A549 (cell line): ENCODE measurements around the gene KCNQ2. TPM values are rescaled to one million over a fixed set of nuclear protein-coding genes. Genes with fewer than 3 reads are reported as not detected.

Experiments used
- ATAC-seq, 2 experiments: fragments of 200-7000 bp in 1 of 2; fragments of >200 bp in 1 of 2; cut with Nextera tagmentation in 1 of 2; cut with Tn5 transposase in 1 of 2; 3 replicates each; pipeline versions ENCODE4 v1.8.0 to v1.9.1; 2018 to 2020; ENCODE audit warnings: mild to moderate bottlenecking in 1 of 2, moderate library complexity in 1 of 2
- CTCF ChIA-PET: fragments of 300-600 bp; sonication (Branson Sonifier 250); formaldehyde crosslinking; extraction: SDS; loops from one replicate; lab custom pipeline; 2021; ENCODE audit warnings: antibody characterized with exemption, inconsistent platforms; lab: Yijun Ruan, JAX
- POLR2A ChIA-PET: fragments of 350-600 bp; formaldehyde crosslinking; extraction: SDS; loops from one replicate; lab custom pipeline; 2021; ENCODE audit warnings: antibody characterized with exemption, inconsistent platforms; lab: Yijun Ruan, JAX
- DNase-seq, 2 experiments: peaks; one replicate each; pipeline versions ENCODE4 v3.0.0 to v3.0.0-alpha.2; 2011 to 2016; ENCODE audit warnings: low read depth in 1 of 2, low spot score in 1 of 2
- FAIRE-seq: peaks from 2 replicates; lab custom pipeline; 2011; peaks lifted over from hg19 to GRCh38; lab: Jason Lieb, UNC
- H3K27ac ChIP-seq, 2 experiments: fragments of >200 bp; sonication (Bioruptor Twin); formaldehyde crosslinking; 3 replicates each; pipeline ENCODE4 v1.5.1; 2016 to 2017
- H3K4me1 ChIP-seq: fragments of >200 bp; sonication (Bioruptor Twin); formaldehyde crosslinking; 3 replicates; pipeline ENCODE4 v1.6.1; 2016
- H3K4me2 ChIP-seq: fragments of >200 bp; sonication (Bioruptor Twin); formaldehyde crosslinking; 3 replicates; pipeline ENCODE4 v1.6.1; 2016
- H3K4me3 ChIP-seq: fragments of >200 bp; sonication (Bioruptor Twin); formaldehyde crosslinking; 3 replicates; pipeline ENCODE4 v1.5.1; 2016
- H3K9me3 ChIP-seq: fragments of >200 bp; sonication (Bioruptor Twin); formaldehyde crosslinking; 3 replicates; pipeline ENCODE4 v1.6.1; 2016
- CEBPB ChIP-seq, 2 experiments: fragments of >200 bp in 1 of 2; sonication (Bioruptor Twin) in 1 of 2; formaldehyde crosslinking in 1 of 2; IDR thresholded peaks; 2 replicates each; pipeline ENCODE4 v1.6.1; 2012 to 2016
- HOXA7 ChIP-seq: fragments of 250-450 bp; sonication (Bioruptor Pico); IDR thresholded peaks from 2 replicates; pipeline ENCODE4 v1.5.0; 2020; ENCODE audit warnings: mild to moderate bottlenecking, moderate library complexity
- HOXB13 ChIP-seq: fragments of 250-450 bp; sonication (Bioruptor Pico); IDR thresholded peaks from 2 replicates; pipeline ENCODE4 v1.5.0; 2020; ENCODE audit warnings: low read depth, mild to moderate bottlenecking, moderate library complexity
- HOXB5 ChIP-seq: fragments of 250-450 bp; sonication (Bioruptor Pico); IDR thresholded peaks from 2 replicates; pipeline ENCODE4 v1.5.0; 2020; ENCODE audit warnings: mild to moderate bottlenecking, moderate library complexity
- JUN ChIP-seq, 2 experiments: fragments of >200 bp; sonication (Bioruptor Twin); formaldehyde crosslinking; IDR thresholded peaks; 2 replicates in 1 of 2; 3 replicates in 1 of 2; pipeline ENCODE4 v1.6.1; 2016 to 2017
- KDM5A ChIP-seq: fragments of 200-600 bp; sonication (generic); IDR thresholded peaks from 2 replicates; pipeline ENCODE4 v1.6.1; 2016; ENCODE audit warnings: antibody characterized with exemption, mild to moderate bottlenecking
- NR3C1 ChIP-seq: fragments of >200 bp; sonication (Bioruptor Twin); formaldehyde crosslinking; IDR thresholded peaks from 3 replicates; pipeline ENCODE4 v1.6.1; 2017
- POLR2AphosphoS2 ChIP-seq: conservative IDR thresholded peaks from 2 replicates; pipeline ENCODE4 v1.6.1; 2012; ENCODE audit warnings: low read length, improper control_type of control experiment, inconsistent platforms
- RAD21 ChIP-seq, 2 experiments: fragments of >200 bp in 1 of 2; sonication (Bioruptor Twin) in 1 of 2; formaldehyde crosslinking in 1 of 2; IDR thresholded peaks in 1 of 2; conservative IDR thresholded peaks in 1 of 2; 2 replicates in 1 of 2; 3 replicates in 1 of 2; pipeline ENCODE4 v1.6.1; 2012 to 2018; ENCODE audit warnings: inconsistent platforms in 1 of 2
- RARB ChIP-seq: fragments of 250-450 bp; sonication (Bioruptor Pico); IDR thresholded peaks from 2 replicates; pipeline ENCODE4 v1.8.0; 2021; ENCODE audit warnings: mild to moderate bottlenecking, moderate library complexity
- RCOR1 ChIP-seq: fragments of 150-350 bp; IDR thresholded peaks from 2 replicates; pipeline ENCODE4 v1.6.1; 2014; ENCODE audit warnings: antibody characterized with exemption, low read length, low read depth
- RNF2 ChIP-seq: fragments of 200-600 bp; sonication (generic); IDR thresholded peaks from 2 replicates; pipeline ENCODE4 v1.6.1; 2016; ENCODE audit warnings: low read depth, mild to moderate bottlenecking, antibody characterized with exemption, moderate library complexity, borderline replicate concordance
- SMC3 ChIP-seq: fragments of >200 bp; sonication (Bioruptor Twin); formaldehyde crosslinking; IDR thresholded peaks from 3 replicates; pipeline ENCODE4 v1.6.1; 2018; ENCODE audit warnings: inconsistent platforms
- WGBS: methylation state at CpG from one replicate; pipeline ENCODE4 v1.1.6; 2017; ENCODE audit errors: missing lambda C conversion rate; 5-methylcytosine and 5-hydroxymethylcytosine counted together
- polyA plus RNA-seq, 4 experiments: library from polyadenylated mRNA; depleted of rRNA in 3 of 4; stranded (reverse); fragments of >200 nt; fragmentation: RNase III in 1 of 4; extraction: RNeasy Plus Mini Kit Qiagen cat#74134 plus additional on column Dnase treatment in 1 of 4; gene quantifications; 2 replicates in 3 of 4; 3 replicates in 1 of 4; pipeline ENCODE4 v1.2.3, GENCODE V29; 2011 to 2017
- TF ChIP-seq, protein P1 (sequence below): fragments of 450-650 bp; IDR thresholded peaks from 2 replicates; pipeline ENCODE4 v1.6.1; 2014; ENCODE audit warnings: antibody characterized with exemption
- TF ChIP-seq, protein P2 (sequence below): fragments of 150-350 bp; IDR thresholded peaks from 2 replicates; pipeline ENCODE4 v1.6.1; 2014; ENCODE audit warnings: low read depth, mild to moderate bottlenecking, low read length
- TF ChIP-seq, protein P3 (sequence below): fragments of >200 bp; sonication (Bioruptor Twin); formaldehyde crosslinking; IDR thresholded peaks from 3 replicates; pipeline ENCODE4 v1.6.1; 2016
- TF ChIP-seq, protein P4 (sequence below): IDR thresholded peaks from 2 replicates; pipeline ENCODE4 v1.6.1; 2012
- TF ChIP-seq, protein P5 (sequence below): fragments of >200 bp; sonication (Bioruptor Twin); formaldehyde crosslinking; IDR thresholded peaks from 3 replicates; pipeline ENCODE4 v1.5.1; 2016
- TF ChIP-seq, protein P6 (sequence below): fragments of 200-600 bp; sonication (generic); IDR thresholded peaks from 2 replicates; pipeline ENCODE4 v1.6.1; 2016; ENCODE audit warnings: antibody characterized with exemption, mild to moderate bottlenecking, moderate library complexity

KCNQ2 gene
- polyA plus RNA-seq, 2 of the 4 experiments (the other 2 are of a cell fraction), result 0.14 to 0.36 TPM

DNA sequence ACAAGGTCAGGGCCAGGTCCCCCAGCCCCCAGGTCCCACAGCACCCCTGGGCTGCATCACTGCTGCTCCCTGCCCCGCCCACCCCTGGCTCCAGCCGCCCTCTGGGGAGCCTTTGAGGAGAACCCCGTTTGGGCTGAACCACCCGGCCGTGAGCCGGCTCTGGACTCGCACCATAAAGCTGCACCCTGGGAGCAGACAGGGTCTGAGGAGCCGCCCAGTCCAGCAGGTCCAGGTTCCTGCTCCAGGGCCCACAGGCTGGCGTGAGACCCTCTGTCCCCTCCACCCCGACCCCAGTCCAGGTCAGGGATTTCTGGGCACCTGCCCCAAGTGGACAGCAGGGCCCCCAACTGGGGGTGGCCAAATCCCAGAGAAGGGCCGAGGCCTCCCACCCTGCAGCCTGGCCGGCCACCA lies 119.6 kb downstream of the KCNQ2 start:
- Histone ChIP-seq H3K9me3 (no peaks in the 10 kb centered on the region), H3K27ac (no peak overlapping the region), H3K4me1 (no peaks in the 10 kb centered on the region), H3K4me2 (no peak overlapping the region), H3K4me3 (no peak overlapping the region)
- TF ChIP-seq CEBPB (IDR thresholded peaks at IDR 0.05), result no peak
- no peak for TF ChIP-seq RAD21 (conservative IDR thresholded peaks at IDR 0.05 in 1 of 2, IDR thresholded peaks at IDR 0.05 in 1 of 2)
- TF ChIP-seq HOXB5 (CRISPR knock-in tag), result no peak
- TF ChIP-seq HOXB13 (CRISPR knock-in tag), result no peak
- TF ChIP-seq, protein P1, sequence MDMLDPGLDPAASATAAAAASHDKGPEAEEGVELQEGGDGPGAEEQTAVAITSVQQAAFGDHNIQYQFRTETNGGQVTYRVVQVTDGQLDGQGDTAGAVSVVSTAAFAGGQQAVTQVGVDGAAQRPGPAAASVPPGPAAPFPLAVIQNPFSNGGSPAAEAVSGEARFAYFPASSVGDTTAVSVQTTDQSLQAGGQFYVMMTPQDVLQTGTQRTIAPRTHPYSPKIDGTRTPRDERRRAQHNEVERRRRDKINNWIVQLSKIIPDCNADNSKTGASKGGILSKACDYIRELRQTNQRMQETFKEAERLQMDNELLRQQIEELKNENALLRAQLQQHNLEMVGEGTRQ, result no peak
- TF ChIP-seq, protein P2, sequence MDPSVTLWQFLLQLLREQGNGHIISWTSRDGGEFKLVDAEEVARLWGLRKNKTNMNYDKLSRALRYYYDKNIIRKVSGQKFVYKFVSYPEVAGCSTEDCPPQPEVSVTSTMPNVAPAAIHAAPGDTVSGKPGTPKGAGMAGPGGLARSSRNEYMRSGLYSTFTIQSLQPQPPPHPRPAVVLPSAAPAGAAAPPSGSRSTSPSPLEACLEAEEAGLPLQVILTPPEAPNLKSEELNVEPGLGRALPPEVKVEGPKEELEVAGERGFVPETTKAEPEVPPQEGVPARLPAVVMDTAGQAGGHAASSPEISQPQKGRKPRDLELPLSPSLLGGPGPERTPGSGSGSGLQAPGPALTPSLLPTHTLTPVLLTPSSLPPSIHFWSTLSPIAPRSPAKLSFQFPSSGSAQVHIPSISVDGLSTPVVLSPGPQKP, result no peak
- no peak for TF ChIP-seq RNF2
- no peak for TF ChIP-seq NR3C1
- no peak for TF ChIP-seq HOXA7
- TF ChIP-seq RARB (CRISPR knock-in tag), result no peak
- TF ChIP-seq, protein P3, sequence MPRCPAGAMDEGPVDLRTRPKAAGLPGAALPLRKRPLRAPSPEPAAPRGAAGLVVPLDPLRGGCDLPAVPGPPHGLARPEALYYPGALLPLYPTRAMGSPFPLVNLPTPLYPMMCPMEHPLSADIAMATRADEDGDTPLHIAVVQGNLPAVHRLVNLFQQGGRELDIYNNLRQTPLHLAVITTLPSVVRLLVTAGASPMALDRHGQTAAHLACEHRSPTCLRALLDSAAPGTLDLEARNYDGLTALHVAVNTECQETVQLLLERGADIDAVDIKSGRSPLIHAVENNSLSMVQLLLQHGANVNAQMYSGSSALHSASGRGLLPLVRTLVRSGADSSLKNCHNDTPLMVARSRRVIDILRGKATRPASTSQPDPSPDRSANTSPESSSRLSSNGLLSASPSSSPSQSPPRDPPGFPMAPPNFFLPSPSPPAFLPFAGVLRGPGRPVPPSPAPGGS, result no peak
- TF ChIP-seq SMC3, result no peak
- TF ChIP-seq JUN (IDR thresholded peaks at IDR 0.05), result no peak
- TF ChIP-seq KDM5A, result no peak
- TF ChIP-seq, protein P4, sequence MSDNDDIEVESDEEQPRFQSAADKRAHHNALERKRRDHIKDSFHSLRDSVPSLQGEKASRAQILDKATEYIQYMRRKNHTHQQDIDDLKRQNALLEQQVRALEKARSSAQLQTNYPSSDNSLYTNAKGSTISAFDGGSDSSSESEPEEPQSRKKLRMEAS, result no peak
- TF ChIP-seq, protein P5, sequence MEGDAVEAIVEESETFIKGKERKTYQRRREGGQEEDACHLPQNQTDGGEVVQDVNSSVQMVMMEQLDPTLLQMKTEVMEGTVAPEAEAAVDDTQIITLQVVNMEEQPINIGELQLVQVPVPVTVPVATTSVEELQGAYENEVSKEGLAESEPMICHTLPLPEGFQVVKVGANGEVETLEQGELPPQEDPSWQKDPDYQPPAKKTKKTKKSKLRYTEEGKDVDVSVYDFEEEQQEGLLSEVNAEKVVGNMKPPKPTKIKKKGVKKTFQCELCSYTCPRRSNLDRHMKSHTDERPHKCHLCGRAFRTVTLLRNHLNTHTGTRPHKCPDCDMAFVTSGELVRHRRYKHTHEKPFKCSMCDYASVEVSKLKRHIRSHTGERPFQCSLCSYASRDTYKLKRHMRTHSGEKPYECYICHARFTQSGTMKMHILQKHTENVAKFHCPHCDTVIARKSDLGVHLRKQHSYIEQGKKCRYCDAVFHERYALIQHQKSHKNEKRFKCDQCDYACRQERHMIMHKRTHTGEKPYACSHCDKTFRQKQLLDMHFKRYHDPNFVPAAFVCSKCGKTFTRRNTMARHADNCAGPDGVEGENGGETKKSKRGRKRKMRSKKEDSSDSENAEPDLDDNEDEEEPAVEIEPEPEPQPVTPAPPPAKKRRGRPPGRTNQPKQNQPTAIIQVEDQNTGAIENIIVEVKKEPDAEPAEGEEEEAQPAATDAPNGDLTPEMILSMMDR, result no peak
- no peak for TF ChIP-seq RCOR1
- TF ChIP-seq POLR2AphosphoS2, result no peak
- TF ChIP-seq, protein P6, sequence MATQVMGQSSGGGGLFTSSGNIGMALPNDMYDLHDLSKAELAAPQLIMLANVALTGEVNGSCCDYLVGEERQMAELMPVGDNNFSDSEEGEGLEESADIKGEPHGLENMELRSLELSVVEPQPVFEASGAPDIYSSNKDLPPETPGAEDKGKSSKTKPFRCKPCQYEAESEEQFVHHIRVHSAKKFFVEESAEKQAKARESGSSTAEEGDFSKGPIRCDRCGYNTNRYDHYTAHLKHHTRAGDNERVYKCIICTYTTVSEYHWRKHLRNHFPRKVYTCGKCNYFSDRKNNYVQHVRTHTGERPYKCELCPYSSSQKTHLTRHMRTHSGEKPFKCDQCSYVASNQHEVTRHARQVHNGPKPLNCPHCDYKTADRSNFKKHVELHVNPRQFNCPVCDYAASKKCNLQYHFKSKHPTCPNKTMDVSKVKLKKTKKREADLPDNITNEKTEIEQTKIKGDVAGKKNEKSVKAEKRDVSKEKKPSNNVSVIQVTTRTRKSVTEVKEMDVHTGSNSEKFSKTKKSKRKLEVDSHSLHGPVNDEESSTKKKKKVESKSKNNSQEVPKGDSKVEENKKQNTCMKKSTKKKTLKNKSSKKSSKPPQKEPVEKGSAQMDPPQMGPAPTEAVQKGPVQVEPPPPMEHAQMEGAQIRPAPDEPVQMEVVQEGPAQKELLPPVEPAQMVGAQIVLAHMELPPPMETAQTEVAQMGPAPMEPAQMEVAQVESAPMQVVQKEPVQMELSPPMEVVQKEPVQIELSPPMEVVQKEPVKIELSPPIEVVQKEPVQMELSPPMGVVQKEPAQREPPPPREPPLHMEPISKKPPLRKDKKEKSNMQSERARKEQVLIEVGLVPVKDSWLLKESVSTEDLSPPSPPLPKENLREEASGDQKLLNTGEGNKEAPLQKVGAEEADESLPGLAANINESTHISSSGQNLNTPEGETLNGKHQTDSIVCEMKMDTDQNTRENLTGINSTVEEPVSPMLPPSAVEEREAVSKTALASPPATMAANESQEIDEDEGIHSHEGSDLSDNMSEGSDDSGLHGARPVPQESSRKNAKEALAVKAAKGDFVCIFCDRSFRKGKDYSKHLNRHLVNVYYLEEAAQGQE, result no peak
- ChIA-PET CTCF (interaction anchor here (2.4 kb wide), 1 partner anchor 44 kb away, joined by 6 read pairs; no protein-coding TSS in a partner anchor), POLR2A (no interaction called here)
- WGBS, result 25% methylated on average over 2 of the region's 12 CpGs
- ATAC-seq (no peak), FAIRE-seq (no peak), DNase-seq (no peak)
